GM18526 (cell line): ENCODE results near the gene ZNHIT2.

ENCODE experiments used
- POLR2A ChIP-seq: IDR thresholded peaks from 3 replicates; pipeline ENCODE4 v1.6.1; 2011; ENCODE audit not compliant: insufficient read length; ENCODE audit errors: extremely low read depth

Gene ZNHIT2

DNA sequence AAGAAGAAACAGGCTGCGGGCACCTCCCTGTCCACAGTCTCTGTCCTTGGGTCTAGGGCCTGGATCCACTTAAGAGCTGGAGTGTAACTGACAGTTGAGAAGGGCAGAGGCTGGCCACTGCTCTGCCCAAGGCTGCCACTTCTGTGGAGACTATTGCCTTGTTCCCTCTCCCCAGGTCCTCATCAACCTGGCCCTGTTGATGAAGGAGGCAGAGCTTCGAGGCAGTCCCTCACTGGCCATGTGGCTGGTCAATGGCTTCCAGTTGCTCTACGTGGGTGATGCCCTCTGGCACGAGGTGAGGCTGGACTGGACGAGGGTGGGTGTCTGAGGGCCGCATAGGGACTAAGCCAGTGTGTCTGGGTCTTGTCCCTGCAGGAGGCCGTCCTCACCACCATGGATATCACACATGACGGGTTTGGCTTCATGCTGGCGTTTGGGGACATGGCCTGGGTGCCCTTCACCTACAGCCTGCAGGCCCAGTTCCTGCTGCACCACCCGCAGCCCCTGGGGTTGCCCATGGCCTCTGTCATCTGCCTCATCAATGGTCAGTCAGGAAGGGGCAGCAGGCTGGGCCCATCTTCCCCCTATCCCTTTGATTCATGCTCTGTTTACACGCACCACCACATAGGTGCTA, 2.8 kb downstream of the ZNHIT2 start:
- no peak for TF ChIP-seq POLR2A

GRCh38 chr11:65113839-65114238, 3.7 kb downstream of the ZNHIT2 start:
- no peak for TF ChIP-seq POLR2A

GRCh38 chr11:65113361-65113756, 4.1 kb downstream of the ZNHIT2 start:
- TF ChIP-seq POLR2A: no peak

DNA sequence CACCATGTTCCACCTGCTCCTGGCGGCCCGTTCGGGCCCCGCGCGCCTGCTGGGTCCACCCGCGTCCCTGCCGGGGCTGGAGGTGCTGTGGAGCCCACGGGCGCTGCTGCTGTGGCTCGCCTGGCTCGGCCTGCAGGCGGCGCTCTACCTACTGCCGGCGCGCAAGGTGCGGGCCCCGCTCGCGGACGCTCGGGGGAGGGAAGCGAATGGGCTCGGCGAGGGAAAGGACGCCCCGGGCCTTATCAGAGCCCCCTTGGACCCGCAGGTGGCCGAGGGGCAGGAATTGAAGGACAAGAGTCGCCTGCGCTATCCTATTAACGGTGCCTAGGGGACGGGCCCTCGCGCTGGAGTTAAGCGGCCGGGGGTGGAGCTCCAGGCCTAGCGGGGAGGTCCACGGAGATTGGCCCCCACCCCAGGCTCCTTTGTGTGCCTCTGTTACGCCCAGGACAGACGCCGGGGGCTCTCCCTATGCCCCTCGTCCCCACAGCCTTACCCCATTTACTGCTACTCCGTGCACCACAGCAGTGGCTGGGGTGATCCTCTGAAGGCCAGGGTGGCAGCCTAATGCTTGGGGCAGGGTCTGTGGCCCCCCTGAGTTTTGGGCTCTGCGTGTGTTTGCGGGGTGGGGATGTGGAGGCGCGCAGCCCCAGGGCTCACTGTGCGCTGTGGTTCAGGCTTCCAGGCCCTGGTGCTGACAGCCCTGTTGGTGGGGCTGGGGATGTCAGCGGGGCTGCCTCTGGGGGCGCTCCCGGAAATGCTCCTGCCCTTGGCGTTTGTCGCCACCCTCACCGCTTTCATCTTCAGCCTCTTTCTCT, 4.7 kb downstream of the ZNHIT2 start:
- peak; percentile 31 for TF ChIP-seq POLR2A

GRCh38 chr11:65111744-65112545, 5.6 kb downstream of the ZNHIT2 start, which contains the start of gene TM7SF2:
TM7SF2 (plus strand) TSS chr11:65111872; CDS start chr11:65112016, 144 bp downstream.
- TF ChIP-seq POLR2A: peak; percentile 96

GRCh38 chr11:65111159-65111743, 6.2 kb downstream of the ZNHIT2 start:
- no peak for TF ChIP-seq POLR2A

- no peak for TF ChIP-seq POLR2A
Observed at GRCh38 chr11:65110354-65110861, 7.1 kb downstream of the ZNHIT2 start.

- no peak for TF ChIP-seq POLR2A
Observed at GRCh38 chr11:65109231-65110198, 8.0 kb downstream of the ZNHIT2 start.

GRCh38 chr11:65108469-65109123, 8.9 kb downstream of the ZNHIT2 start:
- TF ChIP-seq POLR2A: no peak

- TF ChIP-seq POLR2A: no peak
Observed at GRCh38 chr11:65107751-65108468, 9.6 kb downstream of the ZNHIT2 start.

- no peak for TF ChIP-seq POLR2A
Observed at GRCh38 chr11:65107078-65107477, 10.4 kb downstream of the ZNHIT2 start.

- TF ChIP-seq POLR2A: no peak
Observed at GRCh38 chr11:65104628-65105027, 12.9 kb downstream of the ZNHIT2 start.

DNA sequence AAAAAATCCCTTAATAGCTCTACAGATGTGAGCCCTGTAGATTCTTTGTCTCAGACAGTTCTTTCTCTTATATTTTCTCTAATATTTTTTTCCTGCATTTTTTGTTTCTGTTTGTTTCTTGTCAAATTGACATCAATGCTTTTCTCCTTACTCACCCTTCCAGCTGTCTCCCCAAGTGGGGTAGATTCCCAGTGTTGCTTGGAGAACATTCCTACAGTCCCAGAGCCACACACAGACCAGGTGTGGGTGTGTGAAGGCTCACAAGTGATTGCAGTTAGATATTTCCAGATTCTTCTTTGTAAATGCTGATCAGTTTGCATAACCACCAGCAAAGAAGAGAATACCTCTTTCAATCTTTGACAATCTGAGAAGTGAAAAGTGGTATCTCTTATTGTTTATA, 14.0 kb downstream of the ZNHIT2 start:
- TF ChIP-seq POLR2A: no peak
